Bone marrow (tissue), 2 donors: Measurements from ENCODE around the gene AK1.
"Not testable (repeated sequence)": the region's sequence is repeated elsewhere in the genome, so short reads cannot be mapped to it uniquely, and the experiment has no call there.

ENCODE experiments used
- DNase-seq, 2 donors: peaks; one replicate each; lab custom pipeline; 2025; lab: John Stamatoyannopoulos, UW

The AK1 gene

DNA sequence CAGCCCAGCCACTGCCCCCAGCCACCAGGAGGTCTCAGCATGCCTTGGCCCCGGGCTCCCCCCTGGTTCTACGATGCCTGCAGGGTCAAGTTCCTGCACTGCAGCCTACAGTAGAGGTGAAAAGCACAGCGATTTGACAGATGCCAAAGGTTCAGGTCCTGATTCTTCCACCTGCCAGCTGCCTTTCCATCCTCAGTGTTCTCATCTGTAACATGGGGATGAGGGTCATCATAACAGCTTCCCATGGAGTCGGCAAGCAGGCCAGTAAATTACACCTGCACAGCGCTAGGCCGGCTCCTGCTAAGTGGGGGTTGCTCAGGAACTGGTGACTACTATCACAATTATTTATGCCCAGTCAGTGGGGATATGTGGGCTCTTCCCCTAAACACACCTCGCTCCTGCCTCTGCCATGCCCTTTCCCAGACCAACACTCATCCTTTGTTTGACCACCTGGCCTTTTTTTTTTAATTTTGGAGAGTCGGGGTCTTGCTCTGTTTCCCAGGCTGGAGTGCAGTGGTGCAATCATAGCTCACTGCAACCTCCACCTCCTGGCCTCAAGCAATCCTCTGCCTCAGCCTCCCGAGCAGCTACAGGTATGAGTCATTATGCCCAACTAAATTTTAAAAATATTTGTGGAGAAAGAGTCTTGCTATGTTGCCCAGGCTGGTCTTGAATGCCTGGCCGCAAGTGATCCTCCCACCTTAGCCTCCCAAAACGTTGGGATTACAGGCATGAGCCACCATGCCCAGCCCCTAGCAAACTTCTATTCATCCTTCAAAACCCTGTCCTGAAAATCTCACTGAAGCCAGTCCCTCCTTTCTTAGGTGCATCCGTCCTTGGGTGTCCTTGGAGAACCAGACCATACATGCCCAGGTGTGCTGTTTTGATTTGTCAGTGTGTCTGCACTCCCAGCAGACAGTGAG lies 29.4 kb downstream of the AK1 start:
- no peak for DNase-seq

DNA sequence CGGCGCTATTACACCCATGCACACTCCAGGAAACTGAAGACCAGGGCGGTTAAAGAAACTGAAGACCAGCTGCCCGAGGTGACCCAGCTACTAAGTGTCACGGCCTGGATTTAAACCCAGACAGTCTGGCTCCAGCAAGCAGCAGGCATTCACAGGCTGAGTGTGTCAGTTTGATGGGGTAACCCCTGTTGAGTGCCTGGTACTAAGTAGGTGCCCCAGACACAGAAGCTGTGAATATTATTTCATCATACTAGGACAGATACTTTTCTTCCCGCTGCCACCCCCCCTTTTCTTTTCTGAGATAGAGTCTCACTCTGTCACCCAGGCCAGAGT lies 30.3 kb downstream of the AK1 start:
- DNase-seq: no peak

DNA sequence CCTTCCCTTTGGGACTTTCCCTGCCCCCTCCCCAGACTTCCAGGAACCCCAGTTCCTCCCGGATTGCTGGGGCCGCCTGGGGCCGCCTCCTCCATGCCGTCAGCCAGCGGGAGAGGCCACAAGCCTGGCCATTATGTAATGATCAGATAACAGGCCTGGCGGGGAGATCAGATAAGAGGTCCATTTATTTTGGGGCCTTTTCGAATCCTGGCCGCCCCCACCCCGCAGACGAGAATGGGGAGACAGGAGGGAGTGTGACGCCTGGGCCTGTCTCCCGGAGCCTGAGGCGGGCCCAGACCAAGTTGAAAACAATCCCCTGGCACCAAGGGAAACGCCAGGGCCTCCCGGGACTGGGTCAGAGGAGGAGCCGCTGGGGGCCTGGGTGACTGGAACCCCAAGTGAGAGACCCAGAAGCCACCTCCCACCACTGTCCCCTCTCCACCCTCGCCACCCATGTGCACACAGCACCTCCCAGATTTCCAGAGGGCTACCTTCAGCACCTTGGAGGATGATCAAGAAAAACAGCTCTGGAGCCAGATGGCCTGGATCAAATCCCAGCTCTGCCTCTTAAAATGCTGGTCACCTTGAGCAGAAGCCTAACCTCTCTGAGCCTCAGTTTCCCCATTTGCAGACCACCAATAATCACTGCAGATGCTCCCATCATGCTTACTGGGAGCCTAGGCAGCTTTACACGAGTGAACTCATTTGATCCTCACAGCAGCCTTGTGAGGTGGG lies 30.9 kb downstream of the AK1 start:
- DNase-seq: no peak

DNA sequence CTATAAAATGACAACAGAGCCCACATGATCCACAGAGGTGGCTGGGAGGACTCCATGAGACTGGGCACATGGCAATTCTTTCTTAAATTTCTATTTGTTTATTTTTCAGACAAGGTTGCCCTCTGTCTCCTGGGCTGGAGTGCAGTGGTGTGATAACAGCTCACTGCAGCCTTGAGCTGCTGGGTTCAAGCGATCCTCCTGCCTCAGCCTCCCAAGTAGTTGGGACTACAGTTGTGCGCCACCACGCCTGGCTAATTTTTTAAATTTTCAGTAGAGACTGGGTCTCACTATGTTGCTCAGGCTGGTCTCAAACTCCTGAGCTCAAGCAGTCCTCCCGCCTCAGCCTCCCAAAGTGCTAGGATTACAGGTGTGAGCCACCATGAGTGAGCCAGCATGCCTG lies 31.9 kb downstream of the AK1 start:
- DNase-seq: not testable (repeated sequence)

DNA sequence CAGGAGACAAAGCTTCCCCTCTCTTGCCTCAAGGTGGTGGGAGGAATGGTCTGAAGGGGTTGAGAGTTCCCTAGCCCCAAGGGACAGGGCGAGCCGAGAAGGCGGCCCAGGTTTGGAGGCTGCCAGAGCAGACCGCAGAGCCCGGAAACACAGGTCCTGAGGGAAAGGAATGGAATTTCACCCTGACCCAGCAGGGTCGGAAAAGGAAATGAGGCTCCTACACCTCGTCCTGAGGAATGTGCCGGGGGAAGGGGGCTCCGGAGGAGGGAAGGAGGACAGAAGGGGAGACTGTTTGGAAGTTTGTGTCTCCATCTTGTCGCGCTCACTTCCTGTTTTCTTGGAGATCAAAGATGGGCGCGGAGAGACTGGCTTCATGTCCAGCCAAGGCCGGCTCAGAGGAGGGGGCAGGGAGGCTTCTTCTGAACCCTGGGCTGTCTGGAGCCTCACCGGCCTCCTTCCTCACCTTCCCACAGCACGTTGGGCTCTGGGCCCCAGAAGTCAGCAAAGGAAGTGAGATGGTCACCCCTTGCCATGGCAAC lies 32.6 kb downstream of the AK1 start:
- DNase-seq: no peak

- DNase-seq: no peak
Measured at GRCh38 chr9:127841087-127841835, 36.2 kb downstream of the AK1 start.

- peak in 1 of 2 donors; percentile 35 for DNase-seq
Measured at GRCh38 chr9:127838375-127839078, 38.9 kb downstream of the AK1 start.

GRCh38 chr9:127837346-127837745 lies 40.1 kb downstream of the AK1 start:
- DNase-seq: no peak

DNA sequence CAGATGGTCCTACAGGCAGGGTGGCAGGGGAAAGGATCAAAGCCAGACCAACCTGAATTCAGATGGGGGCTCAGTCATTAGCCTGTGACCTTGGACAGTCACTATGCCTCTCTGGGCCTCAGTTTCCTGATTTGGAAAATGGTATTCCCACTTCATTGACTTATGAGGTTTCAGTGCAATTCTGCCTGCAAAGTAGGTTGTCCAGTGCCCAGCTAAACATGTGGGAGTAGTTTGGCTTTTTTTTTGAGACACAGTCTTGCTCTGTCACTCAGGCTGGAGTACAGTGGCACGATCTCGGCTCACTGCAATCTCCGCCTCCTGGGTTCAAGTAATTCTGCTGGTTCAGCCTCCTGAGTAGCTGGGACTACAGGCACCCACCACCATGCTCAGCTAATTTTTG lies 40.9 kb downstream of the AK1 start:
- not testable (repeated sequence) for DNase-seq

DNA sequence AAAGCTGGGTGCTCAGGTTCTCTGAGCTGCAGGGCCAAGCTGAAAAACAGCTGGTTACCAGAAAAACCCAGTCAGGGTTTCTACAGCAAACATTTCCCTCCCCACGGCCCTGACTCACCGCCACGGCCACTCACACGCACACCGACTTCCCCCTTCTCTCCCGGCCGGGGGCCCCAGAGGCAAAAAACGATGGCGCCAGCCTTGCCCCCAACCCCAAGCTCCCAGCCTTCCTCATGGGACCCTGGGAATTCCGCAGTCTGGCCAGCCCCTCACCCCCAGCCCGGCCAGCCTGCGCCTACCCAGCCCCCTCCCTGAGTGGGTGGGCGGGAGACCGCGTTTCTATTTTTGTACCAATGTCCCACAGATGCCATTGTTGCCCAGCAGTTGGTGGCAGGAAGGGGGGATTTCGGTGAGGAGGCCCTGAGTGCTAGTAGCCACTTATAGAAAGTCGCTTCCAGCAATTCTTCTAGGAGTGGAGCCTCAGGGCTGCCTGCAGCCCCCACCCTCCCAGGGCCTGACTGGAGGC lies 41.4 kb downstream of the AK1 start:
- peak; percentile 71 to 92 for DNase-seq

DNA sequence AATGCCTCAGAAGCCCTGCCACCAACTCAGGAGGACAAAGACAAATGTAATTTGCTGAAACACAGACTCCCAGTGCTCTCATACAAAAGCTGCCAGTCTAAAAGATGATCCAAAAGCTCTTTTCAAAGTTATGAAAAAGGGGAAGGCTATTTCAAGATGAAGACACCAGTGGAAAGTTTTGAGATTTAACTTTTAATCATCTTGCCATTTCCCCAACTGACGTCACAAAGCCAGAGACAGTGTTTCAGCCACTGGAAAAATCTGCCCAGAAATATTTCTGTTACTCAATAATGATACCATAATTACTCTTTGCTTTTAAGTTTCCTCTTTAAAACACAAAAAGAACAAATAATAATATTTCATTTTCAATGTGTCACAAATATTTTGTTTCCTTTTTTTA lies 43.9 kb downstream of the AK1 start:
- DNase-seq: peak in 1 of 2 donors; percentile 22

- no peak for DNase-seq
Measured at GRCh38 chr9:127832248-127832647, 45.2 kb downstream of the AK1 start.

- DNase-seq: no peak
Measured at GRCh38 chr9:127829205-127829906, 48.1 kb downstream of the AK1 start.

- DNase-seq: no peak
Measured at GRCh38 chr9:127828262-127829031, 49.0 kb downstream of the AK1 start.

DNA sequence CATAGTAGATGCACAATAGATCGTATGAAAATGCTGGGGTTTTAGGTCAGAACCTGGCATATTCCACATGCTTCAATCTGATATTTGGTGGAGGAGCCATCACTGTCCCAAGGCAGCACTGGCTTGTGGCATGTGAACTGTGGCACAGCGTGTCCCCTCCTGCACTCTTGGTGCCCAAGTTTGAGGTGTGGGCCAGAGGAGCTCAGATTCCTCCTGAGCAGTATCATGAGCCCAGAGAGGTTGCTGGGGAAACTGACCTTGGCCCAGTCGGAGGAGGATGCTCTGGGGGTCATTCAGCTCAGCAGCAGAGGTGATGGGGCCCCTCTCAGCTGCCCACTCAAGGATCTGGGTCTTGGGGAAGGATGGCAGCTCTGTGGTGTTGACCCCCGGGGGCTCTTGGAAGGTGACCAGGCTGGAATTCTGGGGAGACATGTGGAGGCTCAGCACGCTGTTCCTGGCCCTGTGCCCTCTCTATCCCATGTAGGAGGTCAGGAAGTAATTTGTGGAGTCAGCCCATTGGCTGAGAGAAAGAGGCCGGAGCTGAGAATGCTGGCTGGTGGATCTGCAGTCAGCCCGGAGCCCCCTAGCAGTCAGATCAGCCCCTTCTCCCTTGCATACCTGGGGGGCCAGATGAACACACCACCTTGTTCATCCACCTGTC lies 51.1 kb downstream of the AK1 start:
- DNase-seq: no peak

DNA sequence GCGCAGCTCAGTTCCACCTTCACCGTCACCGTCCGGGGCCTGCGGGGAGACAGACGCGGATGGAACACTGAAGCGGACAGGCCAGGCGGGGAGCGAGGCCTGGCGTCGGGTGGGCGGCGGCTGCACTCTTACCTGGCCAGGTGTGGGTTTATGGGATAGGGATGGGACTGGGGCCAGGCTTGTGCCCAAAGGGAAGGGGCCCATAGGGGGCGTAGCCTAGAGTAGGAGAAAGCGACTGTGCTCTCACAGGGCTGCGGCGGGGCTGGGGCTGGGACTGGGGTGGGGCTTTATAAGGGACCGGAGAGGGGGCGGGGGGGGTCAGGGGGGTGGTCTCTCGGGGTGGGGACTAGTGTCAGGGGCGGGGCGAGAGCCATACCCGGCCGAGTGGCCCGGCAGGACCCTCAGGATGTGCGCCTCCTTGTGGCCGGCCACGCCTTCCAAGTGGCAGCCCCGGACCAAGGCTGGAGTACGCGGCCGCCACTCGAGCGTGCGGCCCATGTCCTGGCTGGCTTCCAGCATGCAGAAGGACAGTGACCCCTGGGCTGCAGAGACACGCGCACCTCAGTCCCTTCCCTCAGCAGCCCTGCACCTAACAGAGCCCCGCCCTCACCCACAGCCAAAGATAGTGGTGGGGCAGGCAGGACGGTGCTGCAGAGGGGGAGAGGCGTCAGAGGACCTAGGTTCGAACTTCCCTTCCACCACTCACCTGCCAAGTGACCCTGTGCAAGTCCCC lies 52.0 kb downstream of the AK1 start:
- DNase-seq: no peak

GRCh38 chr9:127822108-127822507 lies 55.4 kb downstream of the AK1 start:
- DNase-seq: no peak

- DNase-seq: no peak
Measured at GRCh38 chr9:127818574-127818973, 58.9 kb downstream of the AK1 start.
